GM19452 (cell line): Measurements from ENCODE around the gene ITGA1.
"Not testable (repeated sequence)": the region's sequence is repeated elsewhere in the genome, so short reads cannot be mapped to it uniquely, and the experiment has no call there.

Experiments used
- ATAC-seq: cut with Tn5 transposase; IDR thresholded peaks from one replicate; pipeline ENCODE4 v1.9.1; 2021; ENCODE audit not compliant: unreplicated experiment

The ITGA1 gene

GRCh38 chr5:52800394-52801213 lies 12.9 kb downstream of the ITGA1 start:
- peak; percentile 44 for ATAC-seq

- no peak for ATAC-seq
Measured at GRCh38 chr5:52801329-52801728, 13.6 kb downstream of the ITGA1 start.

DNA sequence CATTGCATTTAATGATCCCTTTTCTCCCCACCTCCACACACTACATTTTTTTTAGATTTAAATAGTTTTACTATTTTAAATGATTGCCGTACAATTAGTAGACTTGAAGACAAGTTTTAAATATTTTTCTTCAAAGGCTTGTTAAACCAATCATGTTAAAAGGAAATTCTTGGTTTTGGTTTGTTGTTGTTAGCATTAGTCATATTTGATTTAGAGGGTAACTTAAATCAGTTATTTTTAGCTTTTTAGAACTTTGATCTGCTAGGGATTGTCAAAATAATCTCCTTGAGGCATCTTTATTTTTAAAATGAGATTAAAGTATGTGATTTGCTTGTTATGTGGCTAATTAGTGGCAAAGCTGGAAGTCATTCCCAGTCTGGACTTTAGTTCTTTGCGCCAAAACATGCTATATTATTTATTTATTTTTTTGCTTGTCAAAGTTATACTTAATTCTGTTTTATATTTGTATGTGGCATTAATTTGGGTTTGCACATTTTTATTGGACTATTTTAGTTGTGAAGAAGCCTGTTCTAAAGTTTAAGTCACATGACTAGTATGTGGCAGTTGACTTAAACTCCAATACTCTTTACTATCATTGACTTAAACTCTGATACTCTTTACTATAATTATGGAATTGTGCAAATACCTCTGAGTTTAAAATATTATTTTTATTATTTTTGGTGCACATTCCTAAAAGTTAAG lies 14.7 kb downstream of the ITGA1 start:
- no peak for ATAC-seq

GRCh38 chr5:52802974-52803336 lies 15.2 kb downstream of the ITGA1 start:
- ATAC-seq = no peak

DNA sequence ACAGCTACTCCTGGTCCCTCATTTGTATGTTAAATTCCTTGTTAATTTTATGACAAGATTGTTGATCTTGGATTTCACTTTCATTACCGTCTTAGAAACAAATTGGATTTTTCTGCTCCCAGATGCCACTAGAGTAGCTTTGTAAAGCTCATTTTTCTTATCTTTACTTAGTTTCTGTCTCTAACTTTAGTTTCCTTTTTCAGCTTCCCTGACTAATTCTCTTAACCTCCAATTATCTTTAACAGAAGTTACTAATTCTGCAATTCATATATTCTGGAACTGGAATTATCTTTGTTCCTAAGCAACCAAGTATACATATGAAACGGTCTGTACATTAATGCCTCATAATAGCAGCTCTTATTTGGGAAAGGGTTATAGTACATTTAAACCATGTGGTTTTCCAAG lies 16.7 kb downstream of the ITGA1 start:
- ATAC-seq = no peak

GRCh38 chr5:52804981-52805380 lies 17.3 kb downstream of the ITGA1 start:
- no peak for ATAC-seq

- ATAC-seq = no peak
Measured at GRCh38 chr5:52805615-52806014, 17.9 kb downstream of the ITGA1 start.

DNA sequence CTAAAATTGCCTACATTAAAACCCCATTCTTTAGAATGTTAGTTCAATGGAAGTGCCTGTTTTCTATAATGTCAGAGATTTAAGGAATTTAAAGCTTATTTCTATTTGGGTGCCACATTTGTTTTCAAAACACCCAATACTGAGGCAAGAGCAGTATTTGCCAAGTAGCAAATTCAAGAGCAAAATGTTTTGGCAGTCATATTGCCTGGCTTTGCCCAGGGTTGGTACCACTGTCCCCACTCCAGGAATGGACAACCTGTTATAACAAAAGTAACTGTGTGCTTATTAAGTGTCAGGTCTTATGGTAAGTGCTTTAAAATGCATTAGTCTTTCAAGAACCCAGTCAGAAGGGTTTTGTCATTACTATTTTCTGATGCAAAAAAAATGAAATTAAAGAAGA lies 19.3 kb downstream of the ITGA1 start:
- no peak for ATAC-seq

- ATAC-seq = no peak
Measured at GRCh38 chr5:52807723-52808122, 20.0 kb downstream of the ITGA1 start.

DNA sequence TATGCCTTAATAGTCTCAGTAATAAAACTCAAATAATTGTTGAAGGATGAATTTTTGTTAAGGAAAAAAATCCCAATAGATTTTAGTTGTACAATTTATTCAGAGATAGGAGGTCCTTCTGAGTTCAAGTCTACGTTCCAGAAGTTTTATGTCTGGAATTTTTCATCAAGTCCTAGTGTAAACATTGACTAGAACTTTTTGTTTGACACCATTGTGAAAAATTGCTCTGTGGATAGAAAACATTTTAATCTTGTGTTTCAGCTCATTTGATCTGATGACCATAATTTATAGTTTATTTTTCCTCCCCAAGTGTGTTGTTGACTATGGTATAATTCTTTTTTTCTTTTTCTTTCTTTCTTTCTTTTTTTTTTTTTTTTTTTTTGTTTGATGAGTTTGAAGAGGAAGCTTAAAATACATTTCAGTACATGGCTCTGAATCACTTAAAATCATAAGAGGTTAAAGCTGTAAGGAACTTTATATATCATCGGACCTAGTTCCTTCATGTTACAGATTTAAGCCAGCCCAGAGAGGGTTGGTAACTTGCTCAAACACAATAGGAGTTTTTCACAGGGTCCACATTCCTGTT lies 20.7 kb downstream of the ITGA1 start:
- no peak for ATAC-seq

GRCh38 chr5:52809884-52810283 lies 22.2 kb downstream of the ITGA1 start:
- no peak for ATAC-seq

DNA sequence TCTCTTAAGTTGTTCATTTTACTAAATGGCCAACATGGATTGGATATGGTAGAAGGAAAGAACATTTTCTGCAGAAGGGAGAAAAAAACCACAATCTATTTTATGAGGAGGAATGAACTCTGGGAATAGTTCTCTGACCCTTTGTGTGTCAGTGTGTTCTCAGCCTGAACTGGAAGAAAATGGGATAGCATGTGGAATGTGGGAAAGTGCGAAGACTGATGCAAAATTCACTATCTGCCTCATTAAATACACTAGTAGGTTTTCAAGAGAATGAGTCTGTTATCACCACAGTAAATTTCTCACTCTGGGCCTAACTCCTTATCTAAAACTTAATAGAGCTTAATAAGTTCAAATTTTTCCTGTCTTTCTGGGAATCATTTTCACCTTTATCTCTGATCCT lies 22.7 kb downstream of the ITGA1 start:
- ATAC-seq = no peak

DNA sequence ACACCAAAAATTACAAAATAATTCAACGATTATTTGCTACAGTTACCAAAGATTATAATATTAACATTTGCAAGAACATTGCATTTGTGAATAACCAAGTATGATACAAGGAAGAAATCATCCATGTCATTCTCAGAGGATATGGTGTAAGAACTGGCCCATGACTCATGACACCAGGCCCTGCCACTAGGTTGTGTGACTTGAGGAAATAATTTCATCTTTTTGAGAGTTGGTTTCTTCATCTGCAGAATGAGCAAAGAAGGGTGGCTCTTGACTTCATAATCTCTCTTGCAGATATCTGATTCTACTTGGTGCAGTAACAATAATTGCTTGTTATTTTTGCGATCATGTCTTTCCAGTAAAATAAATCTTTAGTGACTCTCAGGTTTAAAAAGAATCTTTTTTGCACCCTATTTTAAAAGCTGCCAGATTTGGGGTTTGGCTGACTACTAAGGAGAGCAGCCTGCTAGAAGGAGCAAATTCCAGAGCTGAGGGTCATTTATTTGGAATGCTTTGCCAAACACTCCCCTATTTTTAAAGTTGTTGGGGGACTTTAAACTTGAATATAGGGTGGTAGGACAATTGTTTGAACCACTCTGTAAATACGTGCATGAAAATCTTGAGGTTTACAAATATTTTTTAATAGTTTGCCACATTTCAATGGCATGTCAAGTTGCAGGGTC lies 23.5 kb downstream of the ITGA1 start:
- no peak for ATAC-seq

GRCh38 chr5:52814352-52815148 lies 26.8 kb downstream of the ITGA1 start:
- ATAC-seq = no peak

DNA sequence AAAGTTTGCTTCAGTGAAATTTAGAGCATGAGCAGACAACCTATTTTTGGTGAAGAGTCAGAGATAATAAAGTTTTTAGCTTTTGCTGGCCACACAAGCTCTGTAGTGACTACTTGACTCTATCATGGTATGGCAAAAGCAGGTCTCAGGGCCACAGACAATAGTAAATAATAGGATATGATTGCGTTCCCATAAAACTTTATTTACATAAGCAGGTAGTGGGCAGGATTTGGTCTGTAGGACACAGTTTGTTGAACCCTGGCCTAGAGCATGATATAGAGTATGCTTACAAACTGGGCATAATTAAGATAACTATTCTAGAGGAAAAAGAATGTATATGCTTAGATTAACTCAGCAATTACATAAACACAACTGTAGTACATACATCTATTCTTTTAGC lies 30.1 kb downstream of the ITGA1 start:
- no peak for ATAC-seq

- no peak for ATAC-seq
Measured at GRCh38 chr5:52818360-52818759, 30.6 kb downstream of the ITGA1 start.

DNA sequence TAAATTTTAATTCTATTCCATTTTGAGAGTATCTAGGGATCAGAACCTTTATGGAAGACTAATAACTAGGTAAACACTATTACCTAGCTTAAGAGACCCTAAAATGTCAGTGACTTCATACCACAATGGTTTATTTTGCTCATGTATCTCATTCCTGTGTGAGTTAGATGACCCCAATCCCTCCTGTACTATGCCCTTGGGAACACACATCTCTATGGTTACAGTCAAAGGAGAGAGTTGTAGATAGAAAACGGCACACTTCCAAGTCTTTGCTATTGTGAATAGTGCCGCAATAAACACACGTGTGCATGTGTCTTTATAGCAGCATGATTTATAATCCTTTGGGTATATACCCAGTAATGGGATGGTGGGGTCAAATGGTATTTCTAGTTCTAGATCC lies 31.1 kb downstream of the ITGA1 start:
- not testable (repeated sequence) for ATAC-seq

DNA sequence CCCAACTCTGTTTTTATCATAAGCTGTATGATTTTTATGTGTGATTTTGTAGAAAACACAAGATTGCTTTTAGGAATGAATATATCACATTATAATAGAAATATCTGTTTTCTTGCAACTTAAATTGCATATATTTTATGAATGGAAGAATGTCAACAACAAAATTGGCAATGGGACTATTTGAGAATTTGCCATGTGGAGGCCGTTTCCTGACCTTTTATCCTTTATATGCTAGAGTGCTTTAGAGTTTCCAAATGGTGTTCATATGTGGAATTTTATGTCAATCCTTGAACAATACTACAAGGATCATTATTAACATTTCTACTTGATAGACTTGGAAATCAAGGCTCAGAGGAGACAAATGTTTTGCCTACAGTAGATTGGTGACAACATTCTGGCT lies 34.2 kb downstream of the ITGA1 start:
- ATAC-seq = no peak

DNA sequence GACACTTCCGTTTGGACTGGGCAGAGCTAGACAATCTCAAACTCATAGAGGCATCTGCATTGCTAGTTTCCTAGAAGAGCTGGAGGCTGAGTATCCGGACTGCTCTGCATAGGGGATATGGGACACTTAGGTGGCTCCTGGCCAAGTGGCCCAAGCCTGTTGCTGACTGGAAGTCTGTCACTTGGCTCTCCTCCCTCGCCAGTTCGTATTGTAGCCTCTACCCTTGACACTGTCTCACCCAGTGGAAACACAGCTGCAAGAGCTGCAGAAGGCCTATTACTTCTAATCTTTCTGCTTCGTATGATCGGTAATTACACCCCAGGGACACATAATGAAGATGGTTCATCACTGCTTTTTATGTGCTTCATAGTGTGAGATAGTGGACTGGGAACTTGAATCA lies 34.7 kb downstream of the ITGA1 start:
- no peak for ATAC-seq

DNA sequence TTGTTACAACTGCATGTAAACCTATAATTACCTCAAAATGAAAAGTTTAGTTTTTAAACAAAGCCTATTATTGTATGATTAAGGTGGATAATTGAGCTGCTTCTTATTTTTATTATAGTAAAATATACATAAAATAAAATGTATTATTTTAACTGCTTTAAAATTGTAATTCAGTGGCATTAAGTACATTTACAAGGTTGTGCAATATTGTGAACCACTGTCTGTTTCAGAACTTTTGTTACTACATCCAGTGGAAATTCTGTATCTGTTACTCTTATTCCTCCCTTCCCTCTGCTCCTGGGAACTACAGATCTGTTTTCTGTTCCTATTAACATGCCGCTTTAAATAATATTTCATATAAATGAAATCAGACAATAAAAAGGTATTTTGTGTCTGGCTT lies 37.1 kb downstream of the ITGA1 start:
- no peak for ATAC-seq

GRCh38 chr5:52825826-52826225 lies 38.1 kb downstream of the ITGA1 start:
- ATAC-seq = peak; percentile 97
